Endometrial microvascular endothelial cells (primary cell): ENCODE data around the gene PTAR1. TPM values are rescaled to one million over a fixed set of nuclear protein-coding genes. Genes with fewer than 3 reads are reported as not detected.
"Not testable (repeated sequence)": the region's sequence is repeated elsewhere in the genome, so short reads cannot be mapped to it uniquely, and the experiment has no call there.

Experiments
- in situ Hi-C: cut with HindIII; loops from 2 replicates; pipeline ENCODE4 v1.10.0; 2017; ENCODE audit warnings: low sequenced_read_pairs, low pct_unique_long_range_greater_than_20kb; ENCODE audit errors: inconsistent ontology term
- total RNA-seq: library from RNA; depleted of rRNA; stranded (reverse); fragments of >200 nt; gene quantifications from one replicate; pipeline ENCODE4 v1.2.3, GENCODE V29; 2015; ENCODE audit errors: inconsistent ontology term

PTAR1 gene
- total RNA-seq = 43.3 TPM

DNA sequence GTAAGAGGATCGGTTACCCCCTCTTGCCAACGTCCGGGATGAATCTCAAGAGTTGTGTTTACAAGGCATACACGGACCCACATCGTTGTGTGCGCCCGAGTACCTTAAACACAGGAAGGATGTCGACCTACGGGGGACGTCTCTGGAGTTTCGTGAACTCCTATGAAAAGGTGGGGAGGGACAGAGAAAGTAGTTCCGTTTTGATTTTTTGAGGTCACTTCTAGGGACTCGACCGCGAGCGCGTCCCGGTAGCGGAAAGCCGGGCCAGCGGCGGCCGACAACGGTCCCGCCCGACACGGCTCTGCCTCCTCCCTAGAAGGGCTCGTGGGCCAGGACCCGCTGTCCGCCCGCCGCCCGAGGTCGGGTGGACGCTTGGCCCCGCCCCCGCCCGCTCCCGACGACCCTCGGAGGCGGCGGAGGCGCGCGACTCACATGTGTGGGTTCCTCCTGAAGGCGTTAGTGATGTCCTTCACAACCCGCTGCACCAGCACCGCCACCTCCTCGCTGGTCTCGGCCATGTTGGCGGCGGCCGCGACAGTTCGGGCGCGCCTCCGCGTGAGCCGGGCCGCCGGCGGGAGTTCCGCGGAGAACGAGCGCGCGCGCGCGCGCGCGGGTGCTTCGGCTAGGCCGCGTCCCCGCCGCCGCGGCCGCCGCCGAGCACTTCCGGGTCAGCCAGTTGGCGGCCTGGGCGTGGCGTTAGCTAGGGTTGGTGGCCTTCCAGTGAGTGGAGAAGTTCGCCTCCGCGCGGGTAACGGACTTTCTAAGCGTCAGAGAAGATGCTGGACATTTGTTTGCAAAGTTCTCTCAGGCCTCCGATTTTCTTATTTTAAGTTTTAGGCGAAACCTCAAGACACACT is at the start of gene PTAR1:
TSS of gene PTAR1 (minus strand) at position 591 of the 857 bp plus-strand sequence. CDS start at position 518, 73 bp downstream.
- in situ Hi-C loops = no loop called here

- in situ Hi-C loops = no loop called here
These were observed 49.6 kb upstream of the PTAR1 start for GRCh38 chr9:69809304-69809863.

DNA sequence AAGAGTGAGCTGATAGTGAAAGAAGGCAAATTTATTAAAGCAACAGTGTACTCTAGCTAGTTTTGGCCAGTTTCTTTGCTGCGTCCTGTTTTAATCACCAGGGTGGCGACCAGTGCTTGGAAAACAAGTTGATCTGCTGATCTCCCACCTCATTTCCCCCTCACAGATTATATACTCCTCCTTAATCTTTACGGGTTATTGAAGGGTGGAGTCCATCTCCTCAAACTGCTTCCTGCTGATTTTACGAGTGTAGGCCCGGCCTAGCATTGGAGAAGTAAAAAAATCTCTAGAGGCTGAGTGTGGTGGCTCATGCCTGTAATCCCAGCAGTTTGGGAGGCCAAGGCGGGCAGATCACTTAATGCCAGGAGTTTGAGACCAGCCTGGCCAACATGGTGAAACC is 46.8 kb upstream of the PTAR1 start:
- in situ Hi-C loops = no loop called here

DNA sequence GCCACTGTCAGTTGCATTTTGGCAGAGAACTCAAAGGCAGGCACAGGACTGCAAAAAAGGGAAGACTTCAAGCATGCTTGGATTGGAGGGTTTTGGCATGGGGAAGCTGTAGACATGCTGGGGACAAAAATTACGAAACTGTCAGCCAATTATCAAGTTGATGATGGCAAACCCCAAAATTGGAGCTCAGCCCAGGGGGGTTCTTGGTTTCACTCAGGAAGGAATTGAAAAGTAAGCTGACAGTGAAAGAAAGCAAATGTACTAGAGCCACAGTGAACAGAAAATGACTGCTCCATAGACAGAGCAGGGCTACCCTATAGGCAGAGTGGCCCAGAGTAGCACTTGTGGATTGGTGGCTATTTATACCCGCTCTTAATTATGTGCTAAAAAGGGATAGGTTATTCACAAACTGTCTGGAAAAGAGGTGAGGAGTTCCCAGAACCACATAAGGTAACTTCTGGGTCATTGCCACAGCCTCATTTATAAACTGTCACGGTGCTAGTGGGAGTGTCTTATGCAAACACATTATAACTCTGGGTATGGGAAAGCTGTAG is 46.2 kb upstream of the PTAR1 start:
- in situ Hi-C loops = no loop called here

GRCh38 chr9:69801989-69802388 is 42.2 kb upstream of the PTAR1 start:
- in situ Hi-C loops = no loop called here

- in situ Hi-C loops = not testable (repeated sequence)
These were observed 40.2 kb upstream of the PTAR1 start for GRCh38 chr9:69800027-69800426.

DNA sequence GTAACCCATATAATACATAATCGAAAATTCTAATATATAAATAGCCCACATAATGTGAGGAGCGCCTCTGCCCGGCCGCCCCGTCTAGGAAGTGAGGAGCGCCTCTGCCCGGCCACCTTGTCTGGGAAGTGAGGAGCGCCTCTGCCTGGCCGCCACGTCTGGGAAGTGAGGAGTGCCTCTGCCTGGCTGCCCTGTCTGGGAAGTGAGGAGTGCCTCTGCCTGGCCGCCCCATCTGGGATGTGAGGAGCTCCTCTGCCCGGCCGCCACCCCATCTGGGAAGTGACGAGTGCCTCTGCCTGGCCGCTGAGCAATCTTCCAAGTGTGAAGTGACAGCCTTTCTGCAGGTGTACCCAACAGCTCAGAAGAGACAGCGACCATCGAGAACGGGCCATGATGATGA is 39.7 kb upstream of the PTAR1 start:
- in situ Hi-C loops = not testable (repeated sequence)

- in situ Hi-C loops = no loop called here
These were observed 38.9 kb upstream of the PTAR1 start for GRCh38 chr9:69798744-69799143.

- in situ Hi-C loops = no loop called here
These were observed 37.9 kb upstream of the PTAR1 start for GRCh38 chr9:69797675-69798074.

DNA sequence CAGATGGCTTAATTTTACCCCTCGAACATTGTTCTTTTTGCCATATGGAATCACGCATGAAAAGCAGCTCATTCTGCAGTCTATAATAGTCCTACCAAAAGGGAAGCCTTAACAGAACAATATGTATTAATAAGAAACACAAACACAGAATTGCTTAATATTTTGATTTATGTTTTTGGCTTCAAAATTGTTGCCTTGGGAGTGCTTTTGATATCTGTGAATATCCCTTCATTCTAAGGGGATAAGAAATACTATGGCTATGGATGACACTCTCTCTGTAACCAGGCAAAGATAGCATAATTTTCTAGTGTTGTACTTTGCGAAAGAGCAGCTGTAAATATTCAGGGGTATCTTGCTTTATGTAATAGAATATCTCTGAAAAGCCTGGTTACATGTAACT is 34.5 kb upstream of the PTAR1 start:
- in situ Hi-C loops = no loop called here

DNA sequence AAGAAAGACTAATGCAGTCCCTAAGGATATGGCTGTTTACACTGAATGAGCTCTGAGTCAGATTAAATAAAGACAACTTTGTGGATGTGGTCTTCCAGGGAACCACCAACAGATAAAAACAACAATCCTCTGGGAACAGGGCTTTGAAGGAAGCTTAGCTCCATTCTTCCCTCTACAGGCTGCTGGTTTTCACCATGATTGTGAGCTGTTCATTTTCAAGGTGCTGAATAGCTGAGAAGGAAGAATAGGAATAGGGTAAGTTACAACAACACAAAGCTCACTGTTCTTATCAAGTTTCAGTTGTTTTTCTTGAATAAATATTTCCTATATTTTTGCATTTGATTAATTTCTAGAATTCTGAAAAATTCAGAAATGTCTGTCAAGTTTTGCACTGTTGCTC is 25.9 kb upstream of the PTAR1 start:
- in situ Hi-C loops = no loop called here

- in situ Hi-C loops = no loop called here
These were observed 13.4 kb upstream of the PTAR1 start for GRCh38 chr9:69773258-69773657.

- in situ Hi-C loops = no loop called here
These were observed 12.1 kb upstream of the PTAR1 start for GRCh38 chr9:69771775-69772418.

- in situ Hi-C loops = no loop called here
These were observed 8.9 kb upstream of the PTAR1 start for GRCh38 chr9:69768716-69769115.

DNA sequence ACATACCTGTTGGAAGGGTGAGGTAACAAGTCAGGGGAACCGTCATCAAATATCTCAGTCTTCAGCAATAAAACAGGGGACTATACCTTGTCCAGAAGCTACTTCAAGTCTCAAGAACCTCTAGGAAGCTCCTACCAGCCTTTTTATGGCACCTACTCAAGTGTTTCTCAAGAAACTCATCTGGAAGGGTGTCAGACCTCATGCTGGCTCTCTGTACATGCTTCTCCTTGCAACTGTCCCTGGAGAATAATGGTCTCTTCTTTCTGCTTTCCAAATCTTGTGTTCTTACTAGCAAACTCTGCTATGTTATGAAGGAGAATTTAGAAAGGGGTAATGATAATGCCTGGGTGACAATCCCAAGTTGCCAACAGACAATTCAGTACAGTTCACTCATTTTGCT is 8.3 kb upstream of the PTAR1 start:
- in situ Hi-C loops = no loop called here

- in situ Hi-C loops = not testable (repeated sequence)
These were observed 4.1 kb upstream of the PTAR1 start for GRCh38 chr9:69763862-69764261.

DNA sequence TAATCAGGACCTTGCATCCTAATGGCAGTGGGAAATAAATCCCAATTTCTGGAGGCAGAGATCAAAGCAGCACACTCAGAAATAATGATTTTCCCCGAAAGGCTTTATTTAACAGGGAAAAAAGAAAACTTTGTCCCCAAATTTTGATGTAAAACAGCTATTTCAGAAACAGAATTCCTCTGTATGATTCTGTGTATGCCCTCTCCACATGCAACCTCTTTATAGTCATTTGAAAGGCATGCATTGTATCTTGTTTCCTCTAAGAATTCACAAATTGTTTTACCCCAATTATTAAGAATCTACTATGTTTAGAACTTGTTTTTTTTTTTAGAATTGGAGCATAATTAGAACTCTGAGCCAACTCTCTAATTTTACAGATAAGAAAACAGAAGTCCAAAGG is 2.7 kb upstream of the PTAR1 start:
- in situ Hi-C loops = no loop called here

DNA sequence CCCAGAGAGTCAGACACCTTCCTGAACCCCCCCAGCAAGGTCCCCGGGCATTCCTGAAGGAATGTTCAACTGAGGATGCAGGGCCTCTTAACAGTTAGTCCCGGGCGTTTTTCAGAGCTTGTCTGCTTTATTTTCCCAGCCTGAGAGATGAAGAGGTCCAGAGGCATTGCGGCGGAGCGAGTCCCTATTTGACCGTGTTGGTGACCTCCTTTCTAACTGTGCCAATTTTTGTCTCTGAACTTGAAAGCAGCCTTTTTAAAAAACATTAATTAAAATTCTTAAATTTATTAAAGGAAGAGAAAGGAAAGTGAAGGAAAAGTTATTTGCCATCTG is 433 bp upstream of the PTAR1 start:
- in situ Hi-C loops = no loop called here

GRCh38 chr9:69759021-69759420 is 790 bp downstream of the PTAR1 start:
- in situ Hi-C loops = no loop called here
